ENCODE data around the gene MYO1E. TPM values are rescaled to one million over a fixed set of nuclear protein-coding genes. Genes with fewer than 3 reads are reported as not detected.

The MYO1E gene
- total RNA-seq, 4 donors from 2014 or later = 23.3 to 99.8 (median 66.5) TPM

- Histone ChIP-seq H3K4me1 (peaks cover 0 to 4% of the 10 kb centered on the region in 2 donors), H3K36me3 (no peaks in the 10 kb centered on the region), H3K27me3 (no peaks in the 10 kb centered on the region), H3K9me3 (no peaks in the 10 kb centered on the region), H3K27ac (no peak overlapping the region), H3K4me3 (no peak overlapping the region)
- DNase-seq = no peak
- no peak for TF ChIP-seq CTCF (IDR thresholded peaks at IDR 0.05)
- no peak for TF ChIP-seq POLR2A (IDR thresholded peaks at IDR 0.05)
- intact Hi-C loops (cut with DNase I; ENCODE audit: low total_unique reads) = no loop called here
Measured at GRCh38 chr15:59290295-59291212, 82.1 kb downstream of the MYO1E start.

- DNase-seq = no peak
- H3K4me1 ChIP-seq = no peaks in the 10 kb centered on the region
- TF ChIP-seq CTCF (IDR thresholded peaks at IDR 0.05) (no peak), POLR2A (IDR thresholded peaks at IDR 0.05) (no peak)
Measured at GRCh38 chr15:59289574-59289973, 83.1 kb downstream of the MYO1E start.

GRCh38 chr15:59283717-59284391 lies 88.8 kb downstream of the MYO1E start:
- Histone ChIP-seq H3K9me3 (no peaks in the 10 kb centered on the region), H3K27ac (no peak overlapping the region), H3K4me3 (no peak overlapping the region), H3K4me1 (peaks cover 0 to 4% of the 10 kb centered on the region in 2 donors), H3K27me3 (no peaks in the 10 kb centered on the region), H3K36me3 (no peaks in the 10 kb centered on the region)
- DNase-seq = no peak
- intact Hi-C loops (cut with DNase I; ENCODE audit: low total_unique reads) = no loop called here
- TF ChIP-seq POLR2A (IDR thresholded peaks at IDR 0.05) = no peak
- TF ChIP-seq CTCF (IDR thresholded peaks at IDR 0.05) = no peak

More at GRCh38 chr15:59289574-59289973, 83.1 kb downstream of the MYO1E start:
- intact Hi-C loops (cut with DNase I; ENCODE audit: low total_unique reads) = no loop called here
- Histone ChIP-seq H3K27ac (no peak overlapping the region), H3K36me3 (no peaks in the 10 kb centered on the region), H3K4me3 (no peak overlapping the region), H3K9me3 (no peaks in the 10 kb centered on the region), H3K27me3 (no peaks in the 10 kb centered on the region)

- Histone ChIP-seq H3K27me3 (no peaks in the 10 kb centered on the region), H3K36me3 (no peaks in the 10 kb centered on the region), H3K4me3 (no peak overlapping the region), H3K27ac (no peak overlapping the region), H3K9me3 (no peaks in the 10 kb centered on the region), H3K4me1 (peaks cover 0 to 4% of the 10 kb centered on the region in 2 donors)
- intact Hi-C loops (cut with DNase I; ENCODE audit: low total_unique reads) = no loop called here
- DNase-seq = no peak
- no peak for TF ChIP-seq POLR2A (IDR thresholded peaks at IDR 0.05)
- TF ChIP-seq CTCF (IDR thresholded peaks at IDR 0.05) = no peak
Measured at GRCh38 chr15:59282515-59283337, 89.9 kb downstream of the MYO1E start.

Data from uterus (tissue), 4 donors.